GM19395 (cell line): ENCODE measurements around the gene NSFL1C.

Experiments used
- ATAC-seq: cut with Tn5 transposase; IDR thresholded peaks from one replicate; pipeline ENCODE4 v1.9.1; 2021; ENCODE audit warnings: mild to moderate bottlenecking, moderate library complexity; ENCODE audit not compliant: unreplicated experiment

NSFL1C gene

DNA sequence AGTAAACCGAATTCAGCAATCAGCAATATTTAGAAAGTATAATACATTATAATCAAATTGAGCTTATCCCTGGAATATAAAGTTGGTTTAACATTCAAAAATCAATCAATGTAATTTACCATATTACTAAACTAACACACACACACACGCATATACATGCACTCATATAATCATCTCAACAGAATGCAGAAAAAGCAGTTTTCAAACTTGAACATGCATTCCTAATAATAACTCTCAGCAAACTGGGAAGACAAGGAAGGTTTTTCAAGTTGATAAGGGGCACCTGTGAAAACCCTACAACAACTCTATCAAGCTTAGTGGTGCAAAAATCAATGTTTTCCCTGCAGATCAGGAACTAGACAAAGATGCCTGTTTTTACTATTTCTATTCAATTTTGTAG, 19.9 kb upstream of the NSFL1C start:
- ATAC-seq, result no peak

- ATAC-seq, result no peak
Measured at GRCh38 chr20:1484438-1485116, 17.9 kb upstream of the NSFL1C start.

DNA sequence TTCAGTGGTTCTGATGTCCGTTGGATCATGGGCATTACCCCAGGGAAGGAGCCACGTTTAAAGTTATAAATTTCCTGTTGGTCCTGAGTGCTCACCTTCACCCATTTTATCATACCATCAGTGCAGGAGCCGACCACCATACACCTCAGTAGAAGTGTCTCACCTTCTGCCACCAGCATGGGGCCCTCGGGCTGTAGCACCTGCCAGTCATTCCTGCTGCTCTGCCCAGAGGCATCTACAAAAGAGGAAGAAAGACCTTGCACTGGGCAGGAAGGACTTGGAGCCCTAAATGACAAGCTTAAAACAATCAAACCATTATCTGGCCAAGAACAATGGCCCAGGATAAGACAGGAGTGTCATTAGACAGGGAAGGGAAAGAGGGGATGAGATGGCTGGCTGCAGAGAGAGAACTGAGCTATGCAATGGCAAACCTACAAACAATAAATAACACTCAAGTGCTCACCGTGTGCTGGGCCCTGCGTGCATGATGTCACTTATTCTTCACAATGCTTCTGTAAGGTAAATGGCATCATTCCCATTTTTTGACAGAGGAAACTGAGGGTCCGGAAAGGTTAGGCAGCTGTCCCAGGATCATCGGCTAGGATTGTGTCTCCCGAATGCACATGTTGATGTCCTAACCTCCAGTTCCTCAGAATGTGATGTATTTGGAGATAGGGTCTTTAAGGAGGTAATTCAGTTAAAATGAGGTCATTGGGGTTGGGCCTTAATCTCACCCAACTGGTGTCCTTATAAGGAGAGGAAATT, 13.4 kb upstream of the NSFL1C start:
- ATAC-seq, result no peak

- no peak for ATAC-seq
Measured at GRCh38 chr20:1478566-1478965, 11.9 kb upstream of the NSFL1C start.

GRCh38 chr20:1477896-1478490, 11.3 kb upstream of the NSFL1C start:
- no peak for ATAC-seq

DNA sequence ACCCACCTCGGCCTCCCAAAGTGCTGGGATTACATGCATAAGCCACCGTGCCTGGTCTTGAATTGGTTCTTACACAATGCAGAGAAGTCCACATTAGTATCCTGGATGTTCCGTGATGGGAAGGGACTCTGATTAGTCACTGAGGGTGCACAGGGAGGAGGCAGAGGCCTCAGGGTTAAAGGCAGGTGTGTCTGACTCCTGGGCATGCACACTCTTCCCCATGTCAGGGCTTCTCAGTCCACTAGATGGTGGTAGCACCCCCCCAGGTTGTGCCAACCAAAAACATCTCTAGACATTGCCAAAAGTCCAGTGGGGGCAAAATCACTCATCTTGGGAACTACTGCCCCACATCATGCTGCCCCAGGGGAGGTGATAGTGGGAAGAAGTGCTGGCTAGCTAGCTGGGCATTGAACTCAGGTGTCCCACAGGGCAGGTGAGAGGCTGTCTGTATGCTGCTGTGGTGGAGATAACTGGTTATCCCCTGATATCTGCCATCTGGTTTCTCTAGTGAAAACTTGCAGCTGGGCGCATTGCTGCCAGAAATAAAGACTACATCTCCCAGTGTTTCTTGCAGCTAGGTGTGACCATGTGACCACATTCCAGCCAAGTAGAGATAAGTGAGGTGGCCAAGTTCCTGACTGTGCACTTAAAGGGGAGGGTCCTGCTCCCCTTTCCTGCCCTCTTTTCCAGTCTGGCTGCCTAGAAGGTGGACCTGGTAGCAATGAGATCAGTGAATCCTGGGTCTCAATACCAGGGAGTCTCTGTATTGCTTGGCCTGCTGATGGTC, 8.4 kb upstream of the NSFL1C start:
- ATAC-seq, result no peak

DNA sequence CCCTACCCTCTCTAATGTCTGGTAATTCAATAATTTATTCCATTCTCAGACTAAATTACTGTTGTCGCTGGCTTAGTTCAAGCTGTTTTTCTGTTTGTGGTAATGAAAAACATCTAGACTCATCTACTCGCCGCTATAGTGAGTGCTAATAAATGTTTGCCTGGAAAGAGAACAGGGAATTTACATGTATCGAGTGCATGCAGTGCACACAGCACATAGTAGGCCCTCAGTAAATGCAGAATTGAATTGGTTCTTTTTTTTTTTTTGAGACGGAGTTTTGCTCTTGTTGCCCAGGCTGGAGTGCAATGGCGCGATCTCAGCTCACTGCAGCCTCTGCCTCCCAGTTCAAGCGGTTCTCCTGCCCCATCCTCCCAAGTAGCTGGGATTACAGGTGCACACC, 7.7 kb upstream of the NSFL1C start:
- no peak for ATAC-seq

DNA sequence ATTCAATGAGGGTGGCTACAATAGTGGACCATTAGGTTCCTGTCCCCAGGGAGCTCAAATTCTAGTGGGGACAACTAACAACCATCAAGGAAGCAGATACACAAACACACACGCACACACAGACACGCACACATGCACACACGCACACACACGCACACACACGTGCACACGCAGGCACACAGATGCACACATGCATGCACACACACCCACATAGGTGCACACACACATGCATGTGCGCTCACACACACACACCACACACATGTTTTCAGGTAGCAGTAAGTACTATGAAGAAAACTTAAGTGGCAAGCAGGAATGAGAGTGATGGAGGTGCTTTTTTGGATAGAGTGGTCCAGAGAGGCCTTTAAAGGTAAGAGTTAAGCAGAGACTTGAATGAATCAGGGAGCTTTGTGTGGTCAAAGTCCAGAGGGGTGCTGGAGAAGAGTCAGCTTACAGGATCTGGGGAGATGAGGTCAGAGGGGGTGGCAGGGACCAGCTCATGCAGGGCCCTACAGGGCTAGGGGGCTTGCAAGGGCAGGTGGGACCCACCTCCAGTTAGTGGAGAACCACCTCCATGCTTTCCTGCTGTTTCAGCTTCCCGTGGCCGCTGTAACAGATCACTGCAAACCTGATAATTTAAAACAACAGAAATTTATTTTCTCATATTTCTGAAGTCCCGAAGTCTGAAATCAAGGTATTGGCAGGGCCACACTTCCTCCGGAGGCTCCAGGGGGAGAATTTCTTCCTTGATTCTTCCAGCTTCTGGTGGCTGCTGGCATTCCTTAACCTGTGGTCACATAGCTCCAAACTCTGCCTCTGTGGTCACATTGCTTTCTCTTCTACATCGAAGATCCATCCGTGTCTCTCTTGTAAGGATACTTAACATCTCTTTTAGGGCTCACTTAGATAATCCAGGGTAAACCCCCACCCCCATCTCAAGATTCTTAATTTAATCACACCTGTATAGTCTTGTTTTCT, 6.9 kb upstream of the NSFL1C start:
- ATAC-seq, result no peak

DNA sequence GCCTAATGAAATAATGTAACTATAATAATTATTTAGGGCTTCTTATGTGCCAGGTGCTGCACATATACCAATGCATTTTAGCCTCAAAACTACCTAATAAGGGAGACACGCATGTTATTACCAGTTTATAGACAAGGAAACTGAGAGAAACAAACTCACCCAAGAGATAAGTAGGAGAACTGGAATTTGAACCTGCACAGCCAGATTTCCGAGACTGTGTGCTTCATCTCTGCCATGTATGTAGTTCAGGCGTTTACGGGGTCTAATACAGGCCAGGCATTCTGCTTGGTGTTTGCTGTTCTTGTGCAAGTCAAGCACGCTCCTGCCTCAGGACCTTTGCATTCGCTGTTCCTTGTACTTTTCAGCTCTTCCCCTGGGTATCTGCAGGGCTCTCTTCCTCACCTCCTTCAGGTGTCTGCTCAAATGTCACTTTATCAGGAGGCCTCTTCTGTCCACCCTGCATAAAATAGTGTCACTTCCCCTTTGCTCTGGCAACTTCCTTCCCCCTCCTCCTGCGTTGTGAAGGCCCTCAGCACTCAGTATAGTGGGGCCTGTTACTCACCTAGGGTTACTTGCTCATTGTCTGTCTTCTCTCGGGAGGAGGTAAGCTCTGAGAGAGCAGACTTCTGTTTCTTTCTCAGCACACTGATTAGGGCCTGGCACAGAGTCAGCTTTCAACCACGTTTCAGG, 6.1 kb upstream of the NSFL1C start:
- no peak for ATAC-seq

GRCh38 chr20:1471242-1471641, 4.6 kb upstream of the NSFL1C start:
- no peak for ATAC-seq

DNA sequence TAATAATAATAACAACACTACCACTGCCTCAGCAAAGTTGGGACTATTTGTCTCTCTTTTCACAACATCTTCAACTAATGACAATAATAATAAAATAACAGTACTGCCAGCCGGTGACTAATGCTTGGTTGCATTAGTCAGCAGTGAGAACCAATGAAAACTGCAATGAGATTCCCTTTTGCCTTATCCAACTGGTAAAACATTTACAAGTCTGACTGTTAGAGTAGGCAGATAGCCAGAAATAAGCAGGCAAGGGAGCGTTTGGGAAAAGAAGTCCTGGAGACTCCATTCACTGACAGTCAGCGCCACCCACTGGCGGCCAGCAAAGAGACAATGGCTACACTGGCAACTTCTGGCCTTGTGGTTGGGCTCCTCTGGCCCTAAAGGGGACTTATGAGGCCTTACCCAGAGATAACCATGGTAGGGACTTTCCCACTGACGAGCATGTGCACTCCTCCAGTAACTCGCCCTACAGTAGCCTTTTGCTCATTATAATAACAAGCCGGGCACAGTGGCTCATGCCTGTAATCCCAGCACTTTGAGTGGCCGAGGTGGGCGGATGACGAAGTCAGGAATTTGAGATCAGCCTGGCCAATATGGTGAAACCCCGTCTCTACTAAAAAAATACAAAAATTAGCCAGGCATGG, 3.4 kb upstream of the NSFL1C start:
- no peak for ATAC-seq

DNA sequence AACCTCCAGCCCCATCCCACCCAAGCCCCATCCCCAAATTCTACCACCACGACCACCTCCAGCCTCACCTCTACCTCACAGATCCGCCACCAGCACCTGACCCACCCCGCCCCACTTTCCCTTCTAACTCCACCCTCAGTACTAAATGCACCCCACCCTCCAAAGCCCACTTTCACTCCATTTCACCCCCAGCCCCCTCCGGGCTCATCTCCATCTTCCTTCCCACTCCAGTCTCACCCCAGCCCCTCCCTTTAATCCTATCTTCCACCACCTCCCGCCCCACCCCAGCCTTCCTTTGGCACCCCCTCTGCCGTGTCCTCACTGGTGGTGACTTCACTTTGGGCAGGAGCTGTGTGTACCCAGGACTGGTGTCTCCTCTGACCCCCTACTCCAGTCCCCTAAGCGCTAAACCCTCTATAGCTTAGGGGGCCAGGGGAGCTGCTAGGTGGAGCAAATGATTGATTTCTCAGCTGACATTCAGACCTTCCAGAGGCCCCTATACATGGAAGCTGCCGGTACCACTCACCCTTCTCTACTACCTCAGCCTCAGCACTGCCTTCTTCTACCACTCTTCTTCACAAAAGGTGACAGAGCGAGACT, 2.8 kb upstream of the NSFL1C start:
- ATAC-seq, result no peak

DNA sequence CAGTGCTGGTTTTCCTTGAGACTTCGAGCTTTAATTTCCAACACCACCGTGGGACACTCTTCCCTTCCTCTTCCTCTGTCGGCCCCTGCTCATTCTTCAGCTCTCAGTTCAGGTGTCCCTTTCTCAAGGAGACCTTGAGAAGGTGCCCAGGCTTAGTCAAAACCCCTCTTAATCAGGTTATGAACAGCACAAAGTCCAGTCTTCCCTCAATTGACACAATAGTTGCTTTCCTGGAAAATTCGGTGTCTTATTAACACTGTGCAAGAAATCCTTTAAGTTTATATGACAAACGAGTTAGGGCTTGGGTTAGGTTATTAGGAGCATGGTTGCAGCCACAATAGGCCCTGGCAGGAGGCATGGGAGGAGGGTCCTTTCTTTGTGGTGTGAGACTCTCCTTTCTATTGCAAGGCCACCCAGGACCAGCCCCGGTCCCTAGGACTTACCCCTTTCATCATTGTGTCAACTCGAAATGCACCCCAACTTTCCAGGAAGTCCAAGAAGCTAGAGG, 1.5 kb upstream of the NSFL1C start:
- no peak for ATAC-seq

- ATAC-seq, result no peak
Measured at GRCh38 chr20:1467355-1468116, 887 bp upstream of the NSFL1C start.

DNA sequence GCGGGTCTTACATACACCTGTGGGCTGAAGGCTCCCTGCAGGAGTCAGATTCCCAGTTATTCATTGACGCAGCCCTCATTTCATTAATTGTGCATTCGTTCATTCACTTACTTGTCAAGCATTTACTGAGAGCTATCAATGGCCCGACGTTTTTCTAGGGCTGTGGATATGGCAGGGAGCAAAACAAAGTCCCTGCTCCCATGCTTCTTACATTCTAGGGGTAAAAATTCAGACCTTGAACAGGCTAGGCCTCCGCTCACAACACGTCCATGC, 369 bp upstream of the NSFL1C start:
- ATAC-seq, result no peak

DNA sequence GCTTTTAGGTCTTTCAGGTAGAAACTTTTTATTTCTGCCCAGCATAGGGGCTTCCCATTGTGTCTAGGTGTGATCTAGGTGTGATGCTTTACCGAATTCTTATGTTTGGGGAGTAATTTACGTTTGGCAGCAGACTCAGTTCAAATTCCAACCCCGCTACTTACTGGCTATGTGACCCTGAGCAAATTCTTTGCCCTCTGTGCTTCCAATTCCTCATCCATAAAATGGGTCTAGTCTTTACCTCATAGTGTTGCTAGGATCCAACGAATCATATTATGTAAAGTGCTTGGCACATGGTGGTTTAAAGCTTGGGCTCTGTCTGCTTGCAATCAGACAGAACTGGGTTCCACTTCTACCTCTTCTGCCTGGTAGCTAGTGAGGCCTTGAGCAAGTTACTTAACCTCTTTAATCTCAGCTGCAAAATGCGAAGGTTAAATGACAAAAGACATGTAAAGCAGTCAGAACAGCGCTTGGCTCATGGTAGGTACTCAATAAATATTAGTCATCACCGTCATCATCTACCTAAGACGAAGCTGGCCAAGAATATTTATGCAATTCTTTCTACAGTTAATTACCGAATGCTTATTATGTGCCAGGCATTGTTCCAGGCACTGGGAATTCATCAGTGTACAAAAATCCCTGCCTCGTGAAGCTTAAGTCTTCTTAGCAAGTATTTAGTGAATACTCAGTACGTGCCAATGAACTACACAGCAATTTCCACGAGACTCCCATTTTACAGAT, 1.0 kb downstream of the NSFL1C start:
- no peak for ATAC-seq

DNA sequence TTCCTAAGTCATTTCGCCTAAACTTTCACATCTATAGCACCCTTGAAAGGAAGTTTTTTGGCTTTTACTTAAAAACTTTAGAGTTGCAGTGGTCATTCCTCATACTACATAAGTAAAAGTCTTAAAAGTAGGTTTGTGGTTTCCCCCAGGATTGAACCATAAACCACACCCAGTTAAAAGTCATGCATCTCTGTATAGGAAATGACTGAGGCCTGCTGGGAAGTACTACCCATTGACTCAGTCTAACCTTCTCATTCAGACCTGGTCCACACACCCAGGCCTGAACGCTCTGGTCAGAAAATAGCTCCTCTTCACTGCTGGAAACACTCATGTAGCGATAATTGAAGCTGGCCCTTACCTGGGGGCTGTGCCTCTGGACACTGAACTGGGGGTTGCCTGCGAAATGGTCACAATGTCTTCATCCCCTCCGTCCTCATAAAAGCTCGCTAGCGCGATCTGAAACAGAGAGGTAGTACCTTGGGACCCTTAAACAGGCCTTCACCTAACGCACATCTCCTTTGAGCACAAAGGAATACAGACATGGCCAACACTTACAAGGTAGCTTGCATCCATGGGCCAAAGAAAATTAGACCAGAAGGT, 2.6 kb downstream of the NSFL1C start:
- ATAC-seq, result no peak
